Thoracic aorta (tissue), 2 donors: ENCODE data around the gene MIX23. TPM values are rescaled to one million over a fixed set of nuclear protein-coding genes. Genes with fewer than 3 reads are reported as not detected.
A peak's percentile ranks its signal among the peaks of the same experiment; 100 is the strongest.

ENCODE experiments used
- ATAC-seq: fragments of 150-250 bp; one replicate; pipeline ENCODE4 v1.8.0; 2017; ENCODE audit warnings: low read depth; ENCODE audit not compliant: insufficient number of reproducible peaks, low FRiP score
- DNase-seq: peaks from one replicate; pipeline ENCODE4 v3.0.0-alpha.2; 2020; ENCODE audit warnings: low spot score
- H3K27ac ChIP-seq, 2 donors: fragments of 200-600 bp; sonication (generic); 1 replicate in 1 of 2; 2 replicates in 1 of 2; pipeline ENCODE4 v1.5.1; 2016; ENCODE audit warnings: mild to moderate bottlenecking in 2 of 2, moderate library complexity in 2 of 2
- H3K27me3 ChIP-seq: fragments of 200-600 bp; sonication (generic); replicated peaks from 2 replicates; pipeline ENCODE4 v1.6.0; 2016; ENCODE audit warnings: mild to moderate bottlenecking; ENCODE audit not compliant: insufficient read depth
- H3K36me3 ChIP-seq: fragments of 200-600 bp; sonication (generic); one replicate; pipeline ENCODE4 v1.5.1; 2016
- H3K4me1 ChIP-seq, 2 donors: fragments of 200-600 bp; sonication (generic); 1 replicate in 1 of 2; 2 replicates in 1 of 2; pipeline versions ENCODE4 v1.5.1 to v1.6.0; 2016; ENCODE audit warnings: low read depth in 2 of 2, mild to moderate bottlenecking in 1 of 2; ENCODE audit not compliant: control insufficient read depth in 1 of 2
- H3K4me3 ChIP-seq: fragments of 200-600 bp; sonication (generic); 2 replicates; pipeline ENCODE4 v1.5.1; 2016; ENCODE audit warnings: mild to moderate bottlenecking
- H3K9me3 ChIP-seq: fragments of 200-600 bp; sonication (generic); 2 replicates; pipeline ENCODE4 v1.5.1; 2016
- CTCF ChIP-seq: fragments of 200-600 bp; sonication (generic); IDR thresholded peaks from one replicate; pipeline ENCODE4 v1.5.1; 2019; ENCODE audit warnings: antibody characterized with exemption
- total RNA-seq, 2 donors: library from RNA; depleted of rRNA; stranded (reverse); fragments of >200 nt; gene quantifications; one replicate each; pipeline versions ENCODE4 v1.1.0 to v1.2.3, GENCODE V29; 2016

MIX23 gene
- total RNA-seq, 2 donors from 2014 or later: 10.7 to 13.4 TPM

- ATAC-seq: no peak
- TF ChIP-seq CTCF: no peak
- Histone ChIP-seq H3K27ac (no peak overlapping the region), H3K27me3 (no peaks in the 10 kb centered on the region), H3K9me3 (no peaks in the 10 kb centered on the region), H3K36me3 (no peaks in the 10 kb centered on the region), H3K4me1 (no peaks in the 10 kb centered on the region), H3K4me3 (no peak overlapping the region)
- no peak for DNase-seq
These were observed 11.1 kb upstream of the MIX23 start for GRCh38 chr3:122394173-122394572.

GRCh38 chr3:122392868-122393844, 10.1 kb upstream of the MIX23 start:
- Histone ChIP-seq H3K4me3 (no peak overlapping the region), H3K4me1 (no peaks in the 10 kb centered on the region), H3K36me3 (no peaks in the 10 kb centered on the region), H3K27ac (no peak overlapping the region), H3K9me3 (no peaks in the 10 kb centered on the region), H3K27me3 (no peaks in the 10 kb centered on the region)
- ATAC-seq (no peak), DNase-seq (no peak)
- peak; percentile 65 for TF ChIP-seq CTCF

GRCh38 chr3:122391681-122392446, 8.8 kb upstream of the MIX23 start:
- ATAC-seq (no peak), DNase-seq (no peak)
- TF ChIP-seq CTCF: no peak
- Histone ChIP-seq H3K27ac (no peak overlapping the region), H3K27me3 (no peaks in the 10 kb centered on the region), H3K4me1 (no peaks in the 10 kb centered on the region), H3K9me3 (no peaks in the 10 kb centered on the region), H3K4me3 (no peak overlapping the region), H3K36me3 (no peaks in the 10 kb centered on the region)

GRCh38 chr3:122390665-122391064, 7.6 kb upstream of the MIX23 start:
- ATAC-seq: no peak
- no peak for DNase-seq
- no peaks in the 10 kb centered on the region for H3K9me3 ChIP-seq
- no peak for TF ChIP-seq CTCF
- H3K27me3 ChIP-seq: no peaks in the 10 kb centered on the region
- no peak overlapping the region for H3K4me3 ChIP-seq
- H3K27ac ChIP-seq: no peak overlapping the region
- H3K36me3 ChIP-seq: no peaks in the 10 kb centered on the region
- peaks cover 0 to 6% of the 10 kb centered on the region in 2 donors for H3K4me1 ChIP-seq

GRCh38 chr3:122389892-122390291, 6.9 kb upstream of the MIX23 start:
- TF ChIP-seq CTCF: no peak
- no peak overlapping the region for H3K27ac ChIP-seq

More at GRCh38 chr3:122389892-122390291, 6.9 kb upstream of the MIX23 start:
- no peaks in the 10 kb centered on the region for H3K27me3 ChIP-seq
- ATAC-seq: no peak
- no peak overlapping the region for H3K4me3 ChIP-seq
- DNase-seq: no peak
- H3K36me3 ChIP-seq: no peaks in the 10 kb centered on the region
- H3K9me3 ChIP-seq: no peaks in the 10 kb centered on the region
- H3K4me1 ChIP-seq: peaks cover under 1 to 14% of the 10 kb centered on the region in 2 donors
